Raji (cell line): ENCODE data around the gene ACTR1A.

ENCODE experiments used
- POLR2A ChIP-seq: IDR thresholded peaks from 2 replicates; pipeline ENCODE4 v1.6.1; 2011; ENCODE audit warnings: low read depth, low read length, control low read depth; ENCODE audit not compliant: insufficient read depth

Gene ACTR1A

DNA sequence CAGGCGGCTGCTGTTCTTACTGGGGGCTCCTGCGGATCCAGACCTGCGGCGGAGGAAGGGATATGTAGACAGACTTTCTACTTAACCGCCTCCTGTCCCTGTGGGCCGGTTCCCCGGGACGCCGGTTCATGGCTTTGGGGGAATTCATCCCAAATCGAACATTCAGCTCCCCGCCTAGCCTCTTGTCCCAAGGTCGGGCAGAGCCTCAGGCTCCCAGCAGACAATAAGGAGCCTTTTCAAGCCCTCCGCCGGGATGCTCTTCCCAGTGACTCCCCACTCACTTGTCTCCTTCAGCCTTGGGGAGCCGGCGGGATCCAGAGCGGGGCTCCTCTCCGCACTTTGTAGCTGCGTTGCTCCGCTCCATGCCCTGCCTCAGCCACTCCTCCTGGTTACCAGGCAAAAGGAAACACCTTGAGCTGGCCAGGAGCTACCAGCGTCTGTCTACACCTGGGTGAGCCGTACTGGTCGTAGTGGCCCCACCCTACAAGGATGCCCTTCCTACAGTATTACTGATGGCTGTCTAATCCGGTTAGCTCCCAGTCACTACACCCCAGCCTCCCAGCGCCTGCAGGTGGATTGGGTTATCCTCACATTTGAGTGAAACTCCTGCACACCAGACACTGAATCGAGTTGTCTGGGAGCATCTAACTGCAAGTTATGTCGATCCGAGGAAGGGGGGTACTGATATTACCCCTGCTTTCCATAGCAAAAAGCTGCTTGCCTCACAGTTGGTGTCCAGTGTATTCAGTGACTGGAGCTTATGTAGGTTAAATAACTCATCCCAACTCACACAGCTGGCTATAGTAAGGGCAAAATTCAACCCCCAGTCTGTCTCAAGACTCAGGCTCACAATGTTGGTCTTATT, 51.2 kb downstream of the ACTR1A start, which contains the start of gene C10orf95:
Gene C10orf95, minus strand, starts transcription at position 439 of the 865 bp plus-strand sequence. CDS start 450 bp downstream, outside the sequence.
- TF ChIP-seq POLR2A, result peak; percentile 44; the same call in 1 of the 2 replicates

- peak; percentile 80 for TF ChIP-seq POLR2A
These were observed 52.0 kb downstream of the ACTR1A start for GRCh38 chr10:102450374-102451104.

DNA sequence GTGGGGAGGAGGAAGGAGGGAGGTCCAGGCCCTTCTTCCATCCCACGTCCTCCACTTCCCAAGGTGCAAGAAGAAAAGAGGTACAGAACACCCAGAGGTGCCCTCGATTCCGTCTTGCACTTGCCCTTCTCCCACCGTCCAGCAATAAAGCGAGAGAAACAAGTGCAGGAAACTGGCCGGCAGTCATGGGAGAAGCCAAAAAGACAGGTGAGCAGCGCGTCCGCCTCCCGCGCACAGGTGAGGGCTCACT, 52.5 kb downstream of the ACTR1A start:
- TF ChIP-seq POLR2A, result peak; percentile 94

DNA sequence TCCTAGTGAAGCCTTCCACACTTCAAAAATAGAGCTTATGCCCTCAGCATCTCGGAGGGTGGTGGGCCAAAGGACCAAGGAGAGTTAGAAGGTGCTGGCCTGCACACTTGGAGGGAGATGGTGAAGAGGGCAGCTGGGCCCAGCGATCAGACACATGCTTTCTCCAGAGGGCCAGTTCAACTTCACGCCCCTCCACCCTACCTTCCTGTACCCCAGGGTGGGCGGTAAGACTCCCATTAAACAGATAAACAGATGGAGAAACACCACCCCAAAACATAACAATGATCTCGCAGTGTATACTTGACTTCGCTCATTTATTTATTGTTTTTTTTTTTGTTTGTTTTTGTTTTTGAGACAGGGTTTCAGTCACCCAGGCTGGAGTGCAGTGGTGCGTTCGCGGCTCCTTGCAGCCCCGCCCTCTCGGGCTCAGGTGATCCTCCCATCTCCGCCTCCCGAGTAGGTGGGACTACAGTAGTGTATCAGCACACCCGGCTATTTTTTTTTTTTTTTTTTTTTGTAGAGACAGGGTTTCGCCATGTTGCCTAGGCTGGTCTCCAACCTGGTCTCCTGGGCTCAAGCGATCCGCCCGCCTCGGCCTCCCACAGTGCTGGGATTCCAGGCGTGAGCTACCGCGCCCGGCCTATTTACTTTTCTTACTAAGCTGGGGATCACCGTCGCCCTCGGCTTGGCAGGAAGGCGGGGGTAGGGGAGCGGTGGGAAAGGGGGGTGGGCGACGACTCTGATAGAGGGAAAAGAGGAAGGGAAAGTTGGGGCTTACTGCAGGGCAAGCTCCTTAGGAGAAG, 53.0 kb downstream of the ACTR1A start:
- no peak for TF ChIP-seq POLR2A

DNA sequence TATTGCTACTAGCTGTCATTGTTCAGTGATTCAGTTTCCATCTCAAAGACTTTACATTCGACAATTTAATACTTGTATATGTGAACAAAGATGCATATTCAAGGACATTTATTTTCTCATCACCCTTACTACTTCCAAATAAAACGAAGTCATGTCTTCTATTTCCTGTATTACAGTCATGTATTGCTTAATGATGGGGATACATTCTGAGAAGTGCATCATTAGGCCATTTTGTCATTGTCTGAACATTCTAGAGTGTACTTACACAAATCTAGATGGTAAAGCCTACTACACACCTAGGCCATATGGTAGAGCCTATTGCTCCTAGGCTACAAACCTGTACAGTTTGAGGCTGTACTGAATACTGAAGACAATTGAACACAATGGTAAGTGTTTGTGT, 57.7 kb downstream of the ACTR1A start:
- TF ChIP-seq POLR2A, result no peak

GRCh38 chr10:102438374-102438773, 64.1 kb downstream of the ACTR1A start:
- no peak for TF ChIP-seq POLR2A

DNA sequence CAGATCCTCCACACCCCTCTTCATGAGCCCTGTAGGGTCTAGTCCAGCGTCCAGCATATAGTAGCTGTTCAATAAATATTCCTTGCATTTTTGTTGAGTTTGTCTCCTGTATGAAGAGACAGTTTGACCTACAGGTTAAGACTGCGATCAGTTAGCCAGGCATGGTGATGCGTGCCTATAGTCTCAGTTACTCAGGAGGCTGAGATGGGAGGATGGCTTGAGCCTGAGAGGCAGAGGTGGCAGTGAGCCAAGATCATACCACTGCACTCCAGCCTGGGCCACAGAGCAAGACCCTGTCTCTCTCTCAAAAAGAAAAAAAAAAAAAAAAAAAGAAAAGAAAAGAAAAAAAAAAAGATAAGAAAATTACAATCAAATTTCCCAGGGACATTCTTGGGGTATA, 65.0 kb downstream of the ACTR1A start:
- TF ChIP-seq POLR2A, result no peak

GRCh38 chr10:102436312-102436711, 66.2 kb downstream of the ACTR1A start:
- TF ChIP-seq POLR2A, result no peak

- 0 out of 2 replicates have a peak, but pooled peaks have one; percentile 13 for TF ChIP-seq POLR2A
These were observed 66.8 kb downstream of the ACTR1A start for GRCh38 chr10:102435529-102436233.

- TF ChIP-seq POLR2A, result no peak
These were observed 67.4 kb downstream of the ACTR1A start for GRCh38 chr10:102435133-102435497.

DNA sequence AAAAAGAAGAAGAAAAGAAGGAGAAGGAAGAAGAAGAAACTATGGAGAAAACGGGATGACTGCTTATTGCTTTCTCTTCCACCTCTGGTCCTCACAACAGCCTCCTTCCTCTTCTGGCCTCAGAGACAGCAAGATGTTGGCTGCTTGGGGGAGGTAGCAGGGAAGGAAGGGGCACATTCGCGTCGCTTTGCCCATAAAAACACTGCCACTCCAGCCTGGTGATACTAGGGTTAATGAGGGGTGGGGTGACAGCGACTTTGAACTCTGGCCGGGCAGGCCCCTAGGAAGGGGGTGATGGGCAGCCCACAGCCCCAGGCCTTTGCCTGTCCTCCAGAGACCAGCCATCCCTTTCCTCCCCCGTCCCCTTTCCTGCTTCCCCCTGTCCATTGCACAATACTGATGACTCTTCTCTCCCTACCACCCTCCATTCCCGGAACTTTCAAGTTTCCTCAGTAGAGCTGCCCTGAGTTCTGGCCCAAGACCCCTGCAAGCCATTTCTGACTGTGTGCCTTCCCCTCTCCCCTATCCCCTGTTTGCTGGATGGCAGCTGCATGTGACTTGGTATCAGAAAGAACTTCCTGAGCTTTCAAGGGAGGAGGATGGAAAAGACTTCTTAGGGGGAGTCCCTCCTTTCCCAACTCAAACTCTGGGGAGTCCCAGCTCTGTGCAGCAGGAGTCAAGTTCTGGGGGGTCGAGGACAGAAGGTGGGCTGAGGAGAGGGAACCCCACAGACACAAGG, 67.9 kb downstream of the ACTR1A start:
- no peak for TF ChIP-seq POLR2A

DNA sequence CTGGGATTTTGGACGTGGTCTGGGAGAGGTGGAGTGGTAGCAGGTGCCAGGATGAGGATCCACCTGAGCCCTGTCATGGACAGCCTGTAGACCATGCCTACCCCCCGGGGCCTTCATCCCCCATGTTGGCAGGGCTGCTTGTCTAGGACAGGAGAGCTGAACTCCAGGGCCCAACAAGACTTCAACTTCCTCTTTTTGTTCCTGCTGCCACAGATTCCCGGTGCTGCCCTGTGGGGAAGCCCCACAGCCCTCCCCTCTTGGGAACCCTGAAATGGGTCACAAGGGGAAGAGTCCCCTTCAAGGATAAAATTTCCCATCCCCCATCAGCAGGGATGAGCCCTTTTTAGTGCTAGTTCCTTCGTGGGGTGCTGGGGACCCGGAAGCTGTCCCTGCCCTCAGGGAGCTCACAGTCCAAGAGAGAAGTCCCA, 68.9 kb downstream of the ACTR1A start:
- TF ChIP-seq POLR2A, result no peak

DNA sequence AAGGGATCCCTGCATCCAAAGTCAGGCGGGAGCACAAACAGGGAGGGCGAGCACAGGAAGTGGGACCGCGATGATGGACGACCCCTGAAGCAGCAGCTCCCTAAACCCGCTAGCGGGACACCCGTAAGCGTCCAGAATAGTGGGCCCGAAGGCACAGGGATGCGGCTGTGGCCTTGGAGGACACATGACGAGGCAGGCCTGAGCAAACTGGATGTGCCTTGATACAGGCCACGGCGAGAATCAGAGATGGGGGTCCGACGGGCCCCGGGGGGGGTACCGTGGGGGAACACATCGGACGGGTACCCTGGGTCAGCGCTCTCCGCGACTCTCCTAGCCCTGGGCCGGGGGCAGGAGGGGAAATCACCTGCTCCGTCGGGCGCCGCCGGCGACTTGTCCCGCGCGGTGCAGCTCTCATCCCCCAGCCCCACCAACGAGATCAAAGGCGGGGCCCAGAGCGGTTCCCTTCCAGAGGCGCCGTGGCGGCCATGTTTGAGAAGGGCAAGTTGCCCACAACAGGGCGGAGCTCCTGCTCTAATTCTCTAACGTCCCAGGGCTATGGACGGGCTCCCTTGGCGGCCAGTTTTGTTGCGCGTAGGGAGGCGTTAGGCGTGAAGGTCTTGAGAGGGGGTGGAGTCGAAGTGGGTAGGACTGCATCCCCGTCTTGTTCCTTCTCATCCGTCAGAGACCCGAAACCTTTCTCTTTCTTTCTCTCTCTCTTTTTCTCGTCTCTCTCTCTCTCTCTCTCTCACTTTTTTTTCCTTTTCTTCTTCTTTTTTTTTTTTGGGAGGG, 70.2 kb downstream of the ACTR1A start, which contains the start of gene CUEDC2:
Gene CUEDC2, minus strand, starts transcription at position 413 of the 789 bp plus-strand sequence. CDS start 7,386 bp downstream, outside the sequence.
- TF ChIP-seq POLR2A, result peak; percentile 77
